HG02763 (cell line): ENCODE data around the gene PWP2.
"Not testable (repeated sequence)": the region's sequence is repeated elsewhere in the genome, so short reads cannot be mapped to it uniquely, and the experiment has no call there.

Experiments used
- ATAC-seq: cut with Tn5 transposase; IDR thresholded peaks from one replicate; pipeline ENCODE4 v1.9.1; 2021; ENCODE audit warnings: mild to moderate bottlenecking, moderate library complexity; ENCODE audit not compliant: unreplicated experiment

PWP2 gene

DNA sequence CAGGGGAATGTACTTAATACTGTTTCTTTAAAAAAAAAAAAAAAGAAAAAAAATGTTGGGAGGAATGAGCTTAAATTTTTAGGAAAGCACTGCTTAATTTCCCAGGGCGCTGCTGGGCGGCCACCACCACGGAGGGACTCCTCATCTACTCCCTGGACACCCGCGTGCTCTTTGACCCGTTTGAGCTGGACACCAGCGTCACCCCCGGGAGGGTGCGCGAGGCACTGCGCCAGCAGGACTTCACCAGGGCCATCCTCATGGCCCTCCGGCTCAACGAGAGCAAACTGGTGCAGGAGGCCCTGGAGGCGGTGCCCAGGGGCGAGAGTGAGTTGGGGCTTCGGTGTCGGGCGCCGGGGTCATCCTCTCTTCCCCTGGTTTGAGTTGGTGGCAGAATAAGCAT lies 20.6 kb downstream of the PWP2 start:
- ATAC-seq: not testable (repeated sequence)

DNA sequence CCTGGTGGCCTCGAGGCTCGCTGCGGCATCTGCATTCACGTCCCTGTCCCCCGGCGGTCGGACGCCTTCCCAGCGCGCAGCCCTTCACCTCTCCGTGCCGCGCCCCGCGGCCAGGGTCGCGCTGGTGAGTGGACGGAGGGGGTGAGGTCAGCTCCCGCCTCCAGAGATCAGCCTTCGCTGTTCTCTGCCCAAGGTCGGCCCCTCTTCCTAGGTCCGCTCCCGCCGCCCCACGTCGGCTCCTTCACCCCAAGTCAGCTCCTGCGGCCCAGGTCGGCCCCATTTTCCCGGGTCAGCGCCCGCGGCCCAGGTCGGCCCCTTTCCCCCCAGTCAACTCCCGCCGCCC lies 26.5 kb downstream of the PWP2 start:
- ATAC-seq: not testable (repeated sequence)

DNA sequence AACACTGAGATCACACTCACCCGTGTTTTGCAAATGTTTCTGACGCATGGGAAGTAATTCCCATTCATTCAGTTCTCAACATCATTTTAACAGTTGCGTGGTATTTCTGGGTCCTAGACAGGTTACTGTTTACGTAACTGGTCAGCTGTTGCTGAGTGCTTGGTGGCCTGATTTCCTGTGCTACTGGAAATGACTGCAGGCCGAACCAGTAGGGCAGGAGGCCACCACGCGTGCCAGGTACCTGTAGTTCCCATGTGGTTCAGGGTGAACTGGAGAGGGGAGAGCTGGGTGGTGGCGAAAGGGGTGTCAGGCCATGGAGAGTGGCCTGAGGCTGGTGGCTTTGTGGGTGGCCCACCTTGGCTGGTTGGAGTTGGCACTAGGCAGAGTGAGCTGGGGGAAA lies 27.5 kb downstream of the PWP2 start:
- not testable (repeated sequence) for ATAC-seq

DNA sequence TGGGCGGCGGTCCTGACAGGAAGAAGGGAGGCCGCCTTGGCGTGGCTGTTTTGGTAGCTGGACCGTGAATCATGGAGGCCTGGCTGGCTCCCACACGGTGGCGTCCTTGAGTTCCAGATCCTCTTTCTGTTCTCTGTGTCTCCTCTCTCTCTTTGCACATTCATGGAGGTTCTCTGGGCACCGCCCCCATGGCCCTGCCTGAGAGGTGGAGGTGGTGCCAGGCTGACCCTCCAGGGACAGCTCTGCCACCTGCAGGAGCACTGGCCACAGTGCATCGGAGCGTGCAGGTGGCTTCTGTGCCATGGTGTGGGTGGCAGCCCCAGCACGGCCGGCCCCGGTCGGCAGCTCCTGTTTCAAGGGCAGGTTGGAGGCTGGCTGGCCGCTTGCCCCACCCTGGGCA lies 30.8 kb downstream of the PWP2 start:
- not testable (repeated sequence) for ATAC-seq

DNA sequence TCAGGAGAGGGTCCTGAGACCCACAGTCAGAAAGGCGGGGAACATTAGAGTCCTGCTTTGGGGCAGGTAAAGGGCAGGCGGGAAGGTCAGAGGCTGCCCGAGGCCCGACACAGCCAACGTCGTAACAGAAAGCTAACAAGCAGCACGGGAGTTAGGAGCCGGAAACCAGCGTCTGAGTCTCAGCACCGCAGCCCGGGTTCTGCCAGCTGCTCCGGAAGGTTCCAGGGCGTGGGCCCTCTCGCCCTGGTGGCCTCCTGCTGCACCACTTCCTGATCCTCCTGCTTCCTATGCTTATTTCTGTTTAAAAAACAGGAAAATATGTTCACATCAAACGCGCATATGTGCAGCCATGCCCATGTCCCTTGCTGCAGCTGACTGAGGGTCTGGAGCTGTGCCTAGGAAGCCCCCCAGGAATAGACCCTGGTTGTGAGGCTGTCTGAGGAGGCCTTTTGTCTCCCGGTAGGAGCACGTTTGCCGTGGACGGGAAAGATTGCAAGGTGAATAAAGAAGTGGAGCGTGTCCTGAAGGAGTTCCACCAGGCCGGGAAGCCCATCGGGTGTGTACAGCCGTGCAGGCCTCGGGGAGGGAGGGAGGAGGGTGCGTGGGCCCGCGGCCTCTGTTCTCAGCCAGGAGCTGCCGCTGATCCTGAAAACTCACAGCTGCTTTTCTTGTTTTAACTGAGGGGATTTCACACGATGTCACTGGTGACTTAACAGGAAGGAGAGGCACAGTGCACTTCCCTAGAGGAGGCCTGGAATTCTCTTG lies 32.8 kb downstream of the PWP2 start:
- not testable (repeated sequence) for ATAC-seq

DNA sequence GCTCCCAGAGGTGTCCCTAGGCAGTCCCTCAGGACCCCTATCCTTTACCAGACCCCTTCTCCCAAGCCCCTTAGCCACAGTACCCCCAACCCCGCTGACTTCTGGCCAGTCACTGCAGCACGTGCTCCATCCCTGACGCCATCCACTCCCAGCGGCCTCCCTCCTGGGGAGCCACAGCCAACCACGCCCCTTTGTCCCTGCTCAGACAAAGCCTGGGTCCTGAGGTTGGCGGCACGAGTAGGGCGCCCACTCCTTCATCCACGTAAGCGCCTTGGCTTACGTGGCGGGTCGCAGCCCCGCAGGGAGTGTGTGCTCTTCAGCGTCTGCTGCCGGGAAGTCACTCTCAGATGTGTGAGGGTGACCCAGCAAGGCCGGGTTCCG lies 33.3 kb downstream of the PWP2 start:
- not testable (repeated sequence) for ATAC-seq

DNA sequence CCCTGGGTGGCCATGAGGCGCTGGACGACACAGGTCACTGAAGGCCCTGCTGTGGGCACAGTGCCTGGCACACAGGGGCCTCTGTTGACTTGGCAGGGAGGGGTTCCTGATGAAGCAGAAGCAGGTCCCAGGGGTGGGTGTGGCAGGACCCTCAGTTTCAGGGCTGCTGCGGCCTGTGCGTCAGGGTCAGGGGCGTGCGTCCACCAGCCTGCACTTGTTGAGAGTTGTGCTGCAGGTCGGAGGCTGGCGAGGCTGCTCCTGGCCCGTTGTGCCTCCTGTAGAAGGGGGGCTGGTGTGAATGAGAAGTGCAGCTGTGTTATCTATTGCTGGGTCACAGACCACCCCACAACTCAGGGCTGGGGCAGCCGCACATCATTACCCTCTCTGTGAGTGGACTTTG lies 35.3 kb downstream of the PWP2 start:
- not testable (repeated sequence) for ATAC-seq

DNA sequence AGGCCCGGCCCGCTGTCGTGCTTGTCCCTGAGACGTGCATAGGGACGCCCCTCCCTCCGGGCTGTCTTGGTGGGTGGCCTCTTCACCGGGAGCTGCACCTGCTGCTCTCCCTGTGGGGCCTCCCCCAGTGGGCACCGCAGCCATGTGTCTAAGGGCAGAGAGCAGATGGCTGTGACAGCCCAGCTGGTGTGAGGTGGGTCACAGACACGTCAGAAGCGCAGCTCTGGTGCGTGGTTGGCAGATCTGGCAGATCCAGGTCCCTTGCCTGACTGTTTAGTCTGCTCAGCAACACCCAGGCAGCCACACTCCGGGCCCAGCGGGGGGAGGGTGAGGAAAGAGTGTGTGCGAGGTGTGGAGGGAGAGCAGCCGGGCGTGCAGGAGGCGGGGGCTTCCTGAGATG lies 36.2 kb downstream of the PWP2 start:
- not testable (repeated sequence) for ATAC-seq

DNA sequence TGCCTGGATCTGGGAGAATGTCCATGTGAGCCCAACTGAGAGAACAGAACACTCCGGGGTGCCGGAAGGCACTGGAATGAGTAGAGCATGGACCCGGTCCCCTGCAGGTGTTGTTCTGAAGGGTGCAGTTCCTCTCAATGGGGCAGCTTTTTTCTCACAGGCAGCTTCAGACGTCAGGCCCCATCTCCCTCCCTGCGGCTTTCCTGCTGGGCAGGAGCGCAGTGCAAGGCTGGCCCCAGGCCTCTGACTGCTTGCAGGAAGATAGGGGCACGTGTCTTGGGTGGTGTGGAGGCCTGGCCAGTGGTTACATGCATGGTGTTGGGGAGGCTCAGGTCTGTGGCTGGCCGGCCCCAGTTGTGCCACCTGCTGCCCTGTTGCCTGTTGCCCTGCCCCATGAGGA lies 36.8 kb downstream of the PWP2 start:
- not testable (repeated sequence) for ATAC-seq

DNA sequence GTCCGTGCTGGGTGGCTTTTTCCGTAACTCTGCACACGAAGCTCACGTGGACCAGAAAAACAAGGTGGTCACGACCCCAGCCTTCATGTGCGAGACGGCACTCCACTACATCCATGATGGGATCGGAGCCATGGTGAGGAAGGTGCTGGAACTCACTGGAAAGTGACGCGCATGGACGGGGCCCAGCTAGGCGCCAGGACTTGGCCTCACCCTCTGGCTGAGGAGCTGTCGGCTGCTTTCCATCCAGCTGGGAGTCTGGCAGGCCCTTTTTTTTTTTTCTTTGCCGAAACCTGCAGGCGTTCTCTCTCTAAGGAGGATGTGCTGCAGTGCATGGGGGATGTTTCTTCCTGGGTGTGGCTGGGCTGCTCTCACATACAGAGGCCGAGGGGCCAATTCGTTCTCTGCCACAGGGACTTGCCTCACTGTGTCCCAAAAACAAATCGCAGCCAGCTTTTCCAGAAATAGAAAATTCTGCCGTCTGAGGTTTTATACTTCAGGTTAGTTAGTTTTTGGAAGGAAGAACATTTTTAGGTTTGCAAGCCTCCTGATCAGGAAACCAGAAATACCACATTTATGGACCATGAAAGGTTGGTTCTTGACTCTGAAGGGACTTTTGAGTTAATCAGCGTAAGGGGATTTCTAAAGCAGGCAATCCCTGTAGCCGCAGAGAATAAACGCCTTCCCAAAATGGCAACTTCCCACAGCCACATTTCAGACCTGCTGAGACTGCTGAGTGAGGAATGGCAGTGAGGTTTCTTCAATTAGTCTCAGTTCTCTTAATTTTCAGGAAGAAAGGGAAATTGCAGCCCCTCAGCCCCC lies 37.8 kb downstream of the PWP2 start:
- not testable (repeated sequence) for ATAC-seq

DNA sequence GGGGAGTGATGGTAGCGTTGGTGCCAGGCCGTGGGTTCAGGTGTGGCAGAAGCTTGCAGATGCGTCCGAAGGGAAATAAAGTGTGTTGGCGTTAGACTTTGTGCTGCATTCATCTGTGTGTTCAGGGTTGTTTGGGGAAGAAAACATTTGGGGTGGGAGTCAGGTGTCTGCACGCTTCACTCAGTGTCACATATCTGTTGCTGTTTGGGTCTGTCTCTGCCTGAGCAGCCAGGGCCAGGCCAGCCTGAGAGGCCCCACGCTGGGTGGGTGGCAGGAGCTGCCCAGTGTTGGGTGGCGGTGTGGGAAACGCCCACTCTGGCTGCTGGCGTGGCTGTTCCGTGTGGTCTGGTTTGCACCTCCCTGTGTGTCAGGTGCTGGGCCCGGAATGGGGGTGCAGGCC lies 38.4 kb downstream of the PWP2 start:
- ATAC-seq: not testable (repeated sequence)

DNA sequence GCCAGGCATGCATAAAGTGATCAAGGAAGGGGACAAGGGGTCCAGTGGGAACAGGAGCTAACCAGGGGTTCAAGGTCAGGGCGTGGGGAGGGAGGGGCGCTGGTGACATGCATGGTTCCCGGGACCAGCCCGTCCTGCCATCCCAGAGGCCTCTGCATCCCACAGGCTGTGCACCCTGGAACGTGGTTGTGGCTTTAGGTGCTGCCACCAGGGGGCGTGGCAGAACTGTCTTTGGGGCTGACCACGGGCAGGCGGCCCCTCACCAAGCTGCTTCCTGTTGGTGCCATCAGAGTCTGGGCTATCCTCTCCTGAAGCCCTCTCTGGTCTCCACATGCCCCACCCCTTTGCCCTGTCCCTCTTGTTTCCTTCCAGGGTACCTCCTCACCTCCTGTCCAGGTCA lies 39.9 kb downstream of the PWP2 start:
- ATAC-seq: not testable (repeated sequence)

DNA sequence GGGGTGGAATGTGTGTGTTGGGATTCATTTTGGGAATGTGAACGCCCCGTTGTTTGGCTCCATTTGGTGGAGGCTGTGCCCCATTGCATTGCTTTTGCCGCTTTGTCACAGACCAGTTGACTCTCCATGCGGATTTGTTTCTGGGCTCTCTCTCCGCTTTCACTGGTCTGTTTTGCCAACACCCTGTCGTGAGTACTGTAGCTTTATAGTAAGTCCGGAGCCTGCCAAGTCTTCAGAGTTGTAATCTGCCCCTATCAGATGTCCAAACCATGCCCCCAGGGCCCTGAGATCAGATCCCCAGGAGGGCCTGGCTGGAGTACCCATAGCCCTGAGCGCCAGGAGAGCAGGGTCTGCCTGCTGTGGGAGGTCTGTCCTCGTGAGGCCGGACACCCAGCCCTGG lies 43.1 kb downstream of the PWP2 start:
- not testable (repeated sequence) for ATAC-seq

DNA sequence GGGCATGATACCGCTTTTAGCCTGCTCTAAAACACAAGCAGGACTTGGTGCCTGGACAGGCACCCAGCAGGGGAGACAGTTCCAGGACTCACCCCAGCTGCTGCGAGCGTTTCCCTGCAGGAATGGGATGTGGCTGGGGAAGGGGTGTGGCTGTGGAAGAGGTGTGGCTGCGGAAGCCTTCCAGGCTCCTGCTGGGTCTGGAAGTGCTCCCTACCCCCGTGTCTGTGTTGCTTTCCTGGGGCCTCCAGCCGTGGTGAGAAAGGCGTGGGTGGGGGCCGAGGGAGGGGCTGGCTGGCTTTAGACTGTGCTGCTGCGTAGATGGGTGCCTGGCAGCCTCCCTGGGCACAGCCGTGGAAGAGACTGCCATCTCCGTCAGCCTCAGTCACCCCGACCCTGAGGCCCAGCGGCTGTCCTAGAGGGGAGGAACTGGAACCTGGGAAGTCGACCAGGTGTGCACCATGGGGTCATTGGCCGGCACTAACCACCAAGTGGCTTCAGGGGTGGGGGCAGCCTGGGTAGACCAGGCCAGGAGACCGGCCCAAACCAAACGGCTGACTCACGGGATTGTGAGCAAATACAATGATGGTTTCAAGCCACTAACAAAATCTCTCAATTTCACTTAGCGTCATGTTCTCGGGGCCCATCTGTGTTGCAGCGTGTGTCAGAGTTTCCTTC lies 46.2 kb downstream of the PWP2 start:
- not testable (repeated sequence) for ATAC-seq

DNA sequence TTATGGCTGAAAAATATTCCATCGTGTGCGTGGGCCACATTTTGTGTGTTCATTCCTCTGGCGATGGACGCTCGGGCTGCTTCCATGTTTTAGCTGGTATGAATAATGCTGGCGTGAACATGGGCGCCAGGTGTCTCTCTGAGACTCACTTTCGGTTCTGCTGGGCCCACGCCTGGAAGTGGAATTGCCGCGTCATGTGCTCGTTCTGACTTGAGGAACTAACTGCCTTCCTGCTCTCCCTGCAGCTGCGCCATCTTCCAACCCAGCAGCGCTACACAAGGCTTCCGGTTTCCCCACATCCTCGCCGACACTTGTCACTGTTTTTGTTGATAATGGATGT lies 46.7 kb downstream of the PWP2 start:
- not testable (repeated sequence) for ATAC-seq

DNA sequence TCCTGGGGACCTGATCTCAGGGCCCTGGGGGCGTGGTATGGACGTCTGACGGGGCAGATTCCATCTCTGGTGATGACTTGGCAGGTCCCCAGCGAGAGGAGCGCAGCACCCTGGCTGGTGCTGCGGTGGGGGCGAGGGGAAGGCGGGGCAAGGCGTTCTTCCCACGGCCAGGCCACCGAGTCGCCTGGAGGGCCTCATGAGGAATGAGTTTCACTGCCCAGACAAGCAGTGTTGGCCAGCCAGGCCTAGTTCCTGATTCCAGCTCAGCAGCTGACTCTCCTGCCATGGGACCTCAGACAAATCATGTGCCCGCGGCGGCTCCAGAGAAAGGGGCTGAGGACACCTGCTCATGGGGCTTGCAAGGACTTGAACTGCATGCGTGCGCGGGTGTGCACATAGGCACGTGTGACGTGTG lies 47.6 kb downstream of the PWP2 start:
- ATAC-seq: peak; percentile 24

DNA sequence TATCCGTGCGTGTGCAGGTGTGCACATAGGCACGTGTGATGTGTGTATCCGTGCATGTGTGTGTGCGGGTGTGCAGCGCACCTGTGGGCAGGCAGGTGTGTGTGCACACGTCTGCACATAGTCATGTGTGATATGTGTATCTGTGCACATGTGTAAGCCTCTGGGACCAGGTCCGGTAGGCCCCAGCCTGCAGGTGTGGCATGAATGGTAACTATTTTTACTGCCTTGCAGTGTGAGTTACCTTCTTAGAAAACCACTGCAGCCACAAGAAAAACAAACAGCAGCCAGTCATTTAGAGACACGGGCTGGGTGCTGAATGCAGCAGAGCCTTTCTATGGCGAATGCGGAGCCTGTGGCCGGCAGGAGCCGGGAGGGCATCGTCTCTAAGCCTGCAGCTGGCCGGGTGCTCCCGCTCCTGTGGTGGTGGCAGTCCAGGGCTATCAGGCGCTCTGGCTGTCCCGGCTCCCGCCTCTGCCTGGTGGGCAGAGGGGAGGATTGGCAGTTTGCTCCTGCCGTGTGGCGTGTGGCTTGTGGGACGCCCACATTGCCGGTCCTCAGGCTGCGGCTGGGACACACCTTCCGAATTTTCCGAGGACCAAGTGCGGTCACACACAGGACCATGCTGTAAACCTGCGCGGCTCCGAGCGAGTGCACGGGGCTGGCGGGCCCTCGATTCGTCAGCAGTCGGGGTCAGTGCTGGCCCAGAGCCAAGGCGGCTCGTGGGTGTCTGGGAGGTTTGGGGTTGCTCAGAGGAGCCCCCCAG lies 48.2 kb downstream of the PWP2 start:
- ATAC-seq: peak; percentile 31

DNA sequence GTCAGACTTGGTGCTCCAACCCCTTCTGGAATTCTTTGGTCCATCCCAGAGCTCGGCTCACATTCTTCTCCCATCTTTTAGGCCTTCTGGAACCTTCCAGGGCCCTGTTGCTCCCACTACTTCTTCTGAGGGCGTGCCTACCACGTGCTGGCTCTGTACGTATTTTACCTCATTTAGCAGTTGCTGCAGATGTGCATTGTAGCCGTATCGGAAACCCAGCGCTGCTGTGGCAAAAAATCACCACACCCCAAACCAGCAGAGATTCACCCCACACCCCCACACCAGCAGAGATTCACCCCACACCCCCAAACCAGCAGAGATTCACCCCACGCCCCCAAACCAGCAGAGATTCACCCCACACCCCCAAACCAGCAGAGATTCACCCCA lies 48.8 kb downstream of the PWP2 start:
- ATAC-seq: peak; percentile 9

DNA sequence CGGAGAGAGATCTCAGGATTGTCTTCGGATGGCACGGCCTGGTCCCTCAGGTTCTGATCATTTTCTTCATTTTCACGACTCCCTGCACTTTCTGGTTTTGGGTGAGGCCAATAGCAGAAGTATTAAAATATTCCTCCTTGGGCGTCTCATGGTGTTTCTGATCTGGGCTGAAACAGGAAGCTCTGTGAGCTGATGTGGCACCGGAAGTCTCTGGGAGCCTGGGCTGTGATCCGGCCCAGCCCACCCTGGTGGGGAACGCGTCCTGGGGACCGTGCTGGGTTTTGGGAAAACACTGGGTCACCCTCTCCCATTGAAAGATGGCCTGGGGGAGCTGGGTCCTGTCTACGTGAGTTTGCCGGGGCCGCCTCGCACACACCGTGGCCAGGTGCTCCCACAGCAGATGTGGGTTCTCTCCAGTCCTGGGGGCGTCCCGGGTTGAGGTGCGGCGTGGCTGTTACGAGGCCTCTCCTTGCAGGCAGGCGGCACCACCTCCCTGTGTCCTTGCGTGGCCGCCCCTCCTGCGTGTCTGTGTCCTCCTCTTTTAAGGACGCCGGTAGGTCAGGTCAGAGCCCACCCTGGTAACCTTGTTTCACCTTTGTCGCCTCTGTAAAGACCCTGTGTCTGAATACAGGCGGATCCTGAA lies 50.4 kb downstream of the PWP2 start:
- not testable (repeated sequence) for ATAC-seq

DNA sequence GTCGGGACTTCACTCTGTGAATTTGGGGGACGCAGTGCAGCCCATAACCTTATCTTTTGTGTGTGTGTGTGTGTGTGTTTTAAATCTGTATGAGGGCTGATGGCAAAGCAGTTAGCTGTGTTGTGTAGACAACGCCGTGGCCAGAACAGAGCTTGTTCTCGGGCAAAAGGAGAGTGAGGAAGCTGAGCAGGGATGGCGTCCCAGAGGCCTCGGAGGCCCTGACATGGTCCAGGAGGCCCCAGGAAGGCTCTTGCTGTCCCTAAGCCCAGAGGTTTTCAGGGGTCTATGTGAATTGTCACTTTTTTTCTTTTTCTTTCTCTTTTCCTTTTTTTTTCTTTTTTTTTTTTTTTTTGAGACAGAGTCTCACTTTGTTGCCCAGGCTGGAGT lies 50.9 kb downstream of the PWP2 start:
- ATAC-seq: not testable (repeated sequence)
